GM12801 (cell line): ENCODE measurements around the gene FAM107B.

Experiments
- CTCF ChIP-seq: IDR thresholded peaks from one replicate; pipeline ENCODE4 v1.5.1; 2011; ENCODE audit warnings: control low read depth; ENCODE audit not compliant: insufficient read length; ENCODE audit errors: extremely low read depth

Gene FAM107B

GRCh38 chr10:14812271-14812670, 37.6 kb upstream of the FAM107B start:
- TF ChIP-seq CTCF, result no peak

DNA sequence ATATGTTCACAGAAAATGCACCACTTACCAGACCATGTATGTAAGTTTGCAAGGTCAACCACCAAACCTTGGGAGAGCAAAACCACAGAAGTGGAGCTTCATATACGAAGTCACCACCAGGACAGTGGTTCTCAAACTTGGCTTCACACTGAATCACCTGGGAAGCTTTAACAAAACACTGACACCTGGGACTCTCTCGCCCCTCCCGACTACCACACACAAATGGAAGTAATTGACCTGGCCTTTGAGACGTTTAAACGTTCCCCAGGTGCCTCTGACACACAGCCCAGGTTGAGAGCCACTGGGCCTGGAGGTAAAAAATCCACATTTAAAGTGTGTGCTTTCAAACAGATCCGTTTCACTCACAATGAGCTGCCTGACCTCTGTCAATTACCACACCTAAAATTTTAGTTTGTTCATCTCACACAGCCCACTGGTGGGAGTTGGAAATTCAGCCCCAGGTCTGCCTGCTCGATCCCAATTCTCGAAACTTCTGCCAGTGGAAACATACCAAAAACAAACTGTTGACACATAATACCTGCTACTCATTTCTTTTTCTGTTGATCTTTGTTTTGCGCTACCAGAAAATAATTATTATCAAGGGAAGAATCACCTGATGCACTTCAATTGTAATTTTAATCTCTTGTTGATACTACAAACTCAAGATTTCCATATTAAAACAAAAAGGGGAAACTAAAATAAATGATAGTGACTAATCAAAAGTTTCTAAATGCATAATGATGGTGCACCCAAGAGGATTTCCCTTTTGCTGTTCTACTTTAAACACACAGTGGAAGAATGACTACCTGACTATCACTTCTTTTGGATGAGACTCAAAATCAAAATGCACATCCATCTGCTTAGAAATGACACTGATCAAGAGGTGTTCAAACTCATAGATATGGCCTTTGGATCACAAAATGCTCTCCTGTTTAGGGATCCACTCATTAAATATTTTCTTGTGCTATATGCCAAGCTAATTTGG, 36.6 kb upstream of the FAM107B start:
- TF ChIP-seq CTCF, result no peak

GRCh38 chr10:14806318-14806717, 31.6 kb upstream of the FAM107B start:
- TF ChIP-seq CTCF, result no peak

DNA sequence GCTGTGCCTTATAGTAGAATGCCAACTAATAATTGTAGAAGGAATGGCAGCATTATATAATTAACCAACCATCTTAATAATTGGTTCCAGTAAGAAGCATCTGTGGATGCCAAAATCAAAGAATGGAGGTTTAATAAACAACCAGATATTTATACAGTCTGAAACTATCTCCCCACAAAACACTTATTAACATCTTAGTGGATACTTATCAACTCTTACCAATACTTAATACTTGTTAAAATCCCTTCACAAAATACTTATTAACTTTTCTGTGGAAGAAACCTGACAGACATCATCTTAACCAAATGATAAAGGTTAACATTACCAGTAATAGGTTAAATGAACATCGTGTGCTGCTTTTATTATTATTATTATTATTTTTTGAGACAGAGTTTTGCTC, 29.1 kb upstream of the FAM107B start:
- no peak for TF ChIP-seq CTCF

DNA sequence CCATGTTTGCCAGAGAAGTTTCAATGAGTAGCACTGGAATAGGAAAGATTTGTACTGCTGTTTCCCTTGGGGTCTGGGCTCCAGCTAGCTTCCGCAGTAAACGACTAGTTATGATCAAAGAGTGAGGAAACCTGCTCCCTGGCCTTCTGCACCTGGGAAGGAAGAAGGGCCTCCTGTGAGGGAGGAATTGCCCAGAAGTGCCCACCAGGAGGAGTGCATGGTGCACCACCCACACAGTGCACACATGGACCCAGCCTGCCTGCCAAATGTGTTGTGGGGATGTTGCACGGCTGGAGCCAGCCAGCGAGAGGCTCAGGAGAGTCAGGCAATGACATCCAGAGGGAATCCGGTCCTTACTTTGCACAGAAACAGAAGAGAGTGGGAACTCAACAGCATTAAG, 27.0 kb upstream of the FAM107B start:
- no peak for TF ChIP-seq CTCF

DNA sequence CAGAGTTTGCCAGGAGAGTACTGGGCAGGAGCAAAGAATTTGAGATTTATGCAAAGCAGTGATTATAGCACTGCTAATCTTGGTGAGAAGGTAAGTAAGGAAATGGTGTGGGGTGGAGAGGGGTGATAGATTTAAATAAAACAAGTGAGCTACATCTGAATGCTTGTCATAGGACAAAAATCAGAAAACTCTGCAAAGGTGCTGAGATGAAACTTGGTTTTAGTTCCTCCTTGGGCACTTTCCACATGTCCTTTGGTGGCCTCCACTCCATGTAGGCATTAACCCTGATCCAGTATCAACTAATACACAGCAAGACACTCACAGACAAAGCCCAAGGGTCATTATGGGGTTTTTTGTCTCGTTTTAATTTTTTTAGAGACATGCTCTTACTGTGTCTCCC, 25.7 kb upstream of the FAM107B start:
- no peak for TF ChIP-seq CTCF

- no peak for TF ChIP-seq CTCF
Measured at GRCh38 chr10:14798636-14799035, 23.9 kb upstream of the FAM107B start.
